Esophagus muscularis mucosa (tissue), 4 donors: Measurements from ENCODE around the gene IL9. TPM values are rescaled to one million over a fixed set of nuclear protein-coding genes. Genes with fewer than 3 reads are reported as not detected.

Experiments
- DNase-seq: peaks from one replicate; pipeline ENCODE4 v3.0.0-alpha.2; 2017; ENCODE audit errors: extremely low spot score
- H3K27ac ChIP-seq, 4 donors: fragments of 200-600 bp; sonication (generic); replicated peaks in 1 of 4; 1 replicate in 3 of 4; 2 replicates in 1 of 4; pipeline ENCODE4 v1.5.1; 2016 to 2019; ENCODE audit warnings: mild to moderate bottlenecking in 1 of 4
- H3K27me3 ChIP-seq, 4 donors: fragments of 200-600 bp; sonication (generic); one replicate each; pipeline versions ENCODE4 v1.5.1 to v1.6.0; 2016 to 2019
- H3K36me3 ChIP-seq, 4 donors: fragments of 200-600 bp; sonication (generic); one replicate each; pipeline ENCODE4 v1.5.1; 2016 to 2019
- H3K4me1 ChIP-seq, 4 donors: fragments of 200-600 bp; sonication (generic); one replicate each; pipeline ENCODE4 v1.5.1; 2016 to 2019
- H3K4me3 ChIP-seq, 4 donors: fragments of 200-600 bp; sonication (generic); 1 replicate in 2 of 4; 2 replicates in 2 of 4; pipeline ENCODE4 v1.5.1; 2016 to 2019; ENCODE audit warnings: mild to moderate bottlenecking in 4 of 4, moderate library complexity in 1 of 4
- H3K9me3 ChIP-seq, 4 donors: fragments of 200-600 bp; sonication (generic); 1 replicate in 3 of 4; 2 replicates in 1 of 4; pipeline ENCODE4 v1.5.1; 2016 to 2019
- CTCF ChIP-seq, 3 experiments: fragments of 200-600 bp in 2 of 3; fragments of 450-650 bp in 1 of 3; sonication (generic) in 2 of 3; IDR thresholded peaks; one replicate each; pipeline ENCODE4 v1.5.1; 2017 to 2019; ENCODE audit warnings: antibody characterized with exemption in 3 of 3, mild to moderate bottlenecking in 2 of 3, moderate library complexity in 1 of 3
- EP300 ChIP-seq: sonication (generic); formaldehyde crosslinking; IDR thresholded peaks from one replicate; pipeline ENCODE4 v1.6.1; 2017; ENCODE audit warnings: antibody characterized with exemption
- POLR2A ChIP-seq: fragments of 450-650 bp; IDR thresholded peaks from one replicate; pipeline ENCODE4 v1.6.1; 2017; ENCODE audit warnings: antibody characterized with exemption, moderate library complexity, mild to moderate bottlenecking, low read depth
- POLR2AphosphoS5 ChIP-seq, 2 donors: sonication (generic); formaldehyde crosslinking; IDR thresholded peaks; one replicate each; pipeline ENCODE4 v1.6.1; 2017; ENCODE audit warnings: antibody characterized with exemption in 2 of 2
- WGBS: methylation state at CpG from one replicate; pipeline ENCODE4 v1.1.5; 2018; 5-methylcytosine and 5-hydroxymethylcytosine counted together
- intact Hi-C: fragments of 100-400 bp; cut with DNase I; formaldehyde crosslinking; loops from one replicate; pipeline ENCODE4 v1.15.1; 2023
- total RNA-seq, 4 donors: library from RNA; depleted of rRNA; stranded (reverse); fragments of >200 nt; gene quantifications; one replicate each; pipeline versions ENCODE4 v1.1.0 to v1.2.1, GENCODE V29; 2016

The IL9 gene
- not detected for total RNA-seq

- intact Hi-C loops = no loop called here
- no peak within 1 kb of the TSS for H3K4me3 ChIP-seq
- DNase-seq = no peak
- H3K4me1 ChIP-seq = peaks cover 0 to 14% (median 14%) of the 10 kb centered on the region in 4 donors
- H3K27me3 ChIP-seq = peaks cover 0 to 6% (median 0%) of the 10 kb centered on the region in 4 donors
- no peaks in the 10 kb centered on the region for H3K9me3 ChIP-seq
- TF ChIP-seq POLR2AphosphoS5 (IDR thresholded peaks at IDR 0.05) (no peak), EP300 (no peak), POLR2A (no peak), CTCF (IDR thresholded peaks at IDR 0.05) (no peak)
- H3K36me3 ChIP-seq = no peaks in the 10 kb centered on the region
- H3K27ac ChIP-seq = no peak within 1 kb of the TSS
- 55% methylated on average over 7 of the region's 7 CpGs for WGBS
These were observed at the start of gene IL9 for GRCh38 chr5:135895474-135896006. Gene IL9 (minus strand): TSS chr5:135895841. CDS start chr5:135895816, 25 bp downstream.

GRCh38 chr5:135944967-135945560 is 49.4 kb upstream of the IL9 start:
- no peaks in the 10 kb centered on the region for H3K9me3 ChIP-seq
- no peak overlapping the region for H3K4me3 ChIP-seq
- H3K27ac ChIP-seq = no peak overlapping the region
- TF ChIP-seq CTCF (IDR thresholded peaks at IDR 0.05) (peak; percentile 72 to 78 (median 76)), POLR2AphosphoS5 (IDR thresholded peaks at IDR 0.05) (no peak), POLR2A (no peak), EP300 (no peak)
- intact Hi-C loops = loop anchor here (2.0 to 5.0 kb wide), 4 partner anchors 117 to 267 kb away; no protein-coding TSS in a partner anchor
- WGBS = 0% methylated on average over 3 of the region's 3 CpGs
- DNase-seq = no peak
- H3K27me3 ChIP-seq = no peaks in the 10 kb centered on the region
- H3K4me1 ChIP-seq = peaks cover 0 to 6% (median 4%) of the 10 kb centered on the region in 4 donors
- no peaks in the 10 kb centered on the region for H3K36me3 ChIP-seq

GRCh38 chr5:135944564-135944963 is 48.9 kb upstream of the IL9 start:
- no peak overlapping the region for H3K4me3 ChIP-seq
- intact Hi-C loops = loop anchor here (2.0 to 5.0 kb wide), 2 partner anchors 138 to 228 kb away; no protein-coding TSS in a partner anchor
- TF ChIP-seq POLR2AphosphoS5 (IDR thresholded peaks at IDR 0.05) (no peak), POLR2A (no peak), EP300 (no peak), CTCF (IDR thresholded peaks at IDR 0.05) (no peak)

GRCh38 chr5:135942202-135942771 is 46.6 kb upstream of the IL9 start:
- Histone ChIP-seq H3K27ac (no peak overlapping the region), H3K9me3 (no peaks in the 10 kb centered on the region), H3K36me3 (no peaks in the 10 kb centered on the region), H3K4me3 (no peak overlapping the region), H3K27me3 (no peaks in the 10 kb centered on the region), H3K4me1 (peaks cover 0 to 6% (median 4%) of the 10 kb centered on the region in 4 donors)
- 75% methylated on average over 3 of the region's 3 CpGs for WGBS
- DNase-seq = no peak
- intact Hi-C loops = loop anchor here (5.0 kb wide), 1 partner anchor 230 kb away; no protein-coding TSS in a partner anchor
- TF ChIP-seq CTCF (IDR thresholded peaks at IDR 0.05) = no peak
- TF ChIP-seq POLR2A = no peak
- no peak for TF ChIP-seq POLR2AphosphoS5 (IDR thresholded peaks at IDR 0.05)
- no peak for TF ChIP-seq EP300

More at GRCh38 chr5:135944564-135944963, 48.9 kb upstream of the IL9 start:
- no peak for DNase-seq
- H3K4me1 ChIP-seq = peaks cover 0 to 6% (median 4%) of the 10 kb centered on the region in 4 donors
- H3K27me3 ChIP-seq = no peaks in the 10 kb centered on the region
- no peak overlapping the region for H3K27ac ChIP-seq
- no peaks in the 10 kb centered on the region for H3K36me3 ChIP-seq
- no peaks in the 10 kb centered on the region for H3K9me3 ChIP-seq
